GM12878 (cell line): ENCODE results near the gene HNRNPAB. TPM values are rescaled to one million over a fixed set of nuclear protein-coding genes. Genes with fewer than 3 reads are reported as not detected.

Experiments
- BACH1 ChIP-seq: fragments of 450-650 bp; IDR thresholded peaks from 2 replicates; pipeline ENCODE4 v1.6.1; 2017; ENCODE audit warnings: mild to moderate bottlenecking, borderline replicate concordance
- CBFB ChIP-seq: IDR thresholded peaks from 2 replicates; pipeline ENCODE4 v1.6.1; 2016; ENCODE audit warnings: antibody characterized with exemption, low read depth
- CHD4 ChIP-seq: fragments of 200-600 bp; sonication (generic); IDR thresholded peaks from 2 replicates; pipeline ENCODE4 v1.6.1; 2016; ENCODE audit warnings: mild to moderate bottlenecking
- CREB1 ChIP-seq: IDR thresholded peaks from 2 replicates; pipeline ENCODE4 v1.6.1; 2012; ENCODE audit warnings: low read depth, mild to moderate bottlenecking, inconsistent platforms
- CREM ChIP-seq: IDR thresholded peaks from 2 replicates; pipeline ENCODE4 v1.6.1; 2014; ENCODE audit warnings: antibody characterized with exemption, low read depth
- E2F8 ChIP-seq: fragments of 450-650 bp; IDR thresholded peaks from 2 replicates; pipeline ENCODE4 v1.6.1; 2018; ENCODE audit warnings: mild to moderate bottlenecking, low read depth, moderate library complexity; ENCODE audit not compliant: partially characterized antibody
- ETV6 ChIP-seq, 2 experiments: fragments of 450-650 bp in 1 of 2; IDR thresholded peaks in 1 of 2; conservative IDR thresholded peaks in 1 of 2; 2 replicates each; pipeline ENCODE4 v1.6.1; 2014; ENCODE audit warnings: antibody characterized with exemption in 1 of 2, borderline replicate concordance in 1 of 2, low read depth in 1 of 2, mild to moderate bottlenecking in 1 of 2, moderate library complexity in 1 of 2
- GATAD2B ChIP-seq: fragments of 450-650 bp; conservative IDR thresholded peaks from 2 replicates; pipeline ENCODE4 v1.6.1; 2017; ENCODE audit warnings: low read depth, mild to moderate bottlenecking, moderate library complexity
- HDGF ChIP-seq: fragments of 450-650 bp; IDR thresholded peaks from 2 replicates; pipeline ENCODE4 v1.6.1; 2016; ENCODE audit warnings: antibody characterized with exemption
- KDM1A ChIP-seq: fragments of 200-600 bp; sonication (generic); IDR thresholded peaks from 2 replicates; pipeline ENCODE4 v1.6.1; 2016; ENCODE audit warnings: borderline replicate concordance
- KLF5 ChIP-seq: fragments of 450-650 bp; IDR thresholded peaks from 2 replicates; pipeline ENCODE4 v1.6.1; 2014; ENCODE audit warnings: mild to moderate bottlenecking; ENCODE audit not compliant: partially characterized antibody
- MEF2A ChIP-seq: IDR thresholded peaks from 2 replicates; pipeline ENCODE4 v1.6.1; 2011; ENCODE audit warnings: low read depth, mild to moderate bottlenecking, low read length, moderate library complexity; ENCODE audit not compliant: insufficient read depth
- NR2F1 ChIP-seq: fragments of 450-650 bp; conservative IDR thresholded peaks from 2 replicates; pipeline ENCODE4 v1.6.1; 2017; ENCODE audit warnings: mild to moderate bottlenecking
- PAX8 ChIP-seq: fragments of 450-650 bp; IDR thresholded peaks from 2 replicates; pipeline ENCODE4 v1.6.1; 2017; ENCODE audit warnings: mild to moderate bottlenecking, moderate library complexity
- PML ChIP-seq: IDR thresholded peaks from 2 replicates; pipeline ENCODE4 v1.6.1; 2012; ENCODE audit warnings: low read length, inconsistent platforms
- POLR2A ChIP-seq: IDR thresholded peaks from 2 replicates; pipeline ENCODE4 v1.6.1; 2011; ENCODE audit warnings: low read depth, mild to moderate bottlenecking, low read length
- POLR2AphosphoS5 ChIP-seq: IDR thresholded peaks from 2 replicates; pipeline ENCODE4 v1.6.1; 2011; ENCODE audit warnings: mild to moderate bottlenecking, low read length, inconsistent platforms
- POU2F2 ChIP-seq: IDR thresholded peaks from 3 replicates; pipeline ENCODE4 v1.6.1; 2011; ENCODE audit warnings: low read depth, mild to moderate bottlenecking, low read length, borderline replicate concordance
- SMC3 ChIP-seq: IDR thresholded peaks from 2 replicates; pipeline ENCODE4 v1.6.1; 2011; ENCODE audit warnings: low read length, improper control_type of control experiment, borderline replicate concordance
- TBL1XR1 ChIP-seq: IDR thresholded peaks from 2 replicates; pipeline ENCODE4 v1.6.1; 2012; ENCODE audit warnings: low read depth, low read length, improper control_type of control experiment
- TCF7 ChIP-seq: IDR thresholded peaks from 2 replicates; pipeline ENCODE4 v1.6.1; 2014; ENCODE audit warnings: antibody characterized with exemption, borderline replicate concordance
- ZBTB4 ChIP-seq: fragments of 450-650 bp; formaldehyde crosslinking; IDR thresholded peaks from 2 replicates; pipeline ENCODE4 v1.4.0; 2022; ENCODE audit warnings: mild to moderate bottlenecking, moderate library complexity
- ZNF384 ChIP-seq: IDR thresholded peaks from 2 replicates; pipeline ENCODE4 v1.6.1; 2012; ENCODE audit warnings: low read depth, mild to moderate bottlenecking, low read length, improper control_type of control experiment, borderline replicate concordance
- ZNF622 ChIP-seq: fragments of 450-650 bp; IDR thresholded peaks from 2 replicates; pipeline ENCODE4 v1.6.1; 2017; ENCODE audit warnings: mild to moderate bottlenecking, inconsistent platforms
- polyA plus RNA-seq, 11 experiments: library from polyadenylated mRNA; depleted of rRNA in 4 of 11; unstranded in 6 of 11; stranded (reverse) in 5 of 11; fragments of >200 nt; fragmentation: Nextera tagmentation in 4 of 11; fragmentation: Illumina TruSeq in 1 of 11; extraction: Ambion mirVana in 4 of 11; extraction: Trizol in 1 of 11; gene quantifications; 1 replicate in 1 of 11; 2 replicates in 10 of 11; pipeline versions ENCODE4 v1.2.1 to v1.2.3, GENCODE V29; 2011 to 2016; ENCODE audit warnings: inconsistent platforms in 2 of 11, missing spikeins in 2 of 11, low read depth in 1 of 11
- total RNA-seq, 4 experiments: library from RNA; depleted of rRNA in 3 of 4; stranded (reverse); fragments of >200 nt in 3 of 4; fragmentation: Illumina TruSeq in 1 of 4; extraction: Trizol in 1 of 4; gene quantifications; 2 replicates each; pipeline versions ENCODE4 v1.2.1 to v1.2.3, GENCODE V29; 2013 to 2021
- TF ChIP-seq, protein P1 (sequence below): IDR thresholded peaks from 2 replicates; pipeline ENCODE4 v1.6.1; 2012; ENCODE audit warnings: low read depth, low read length, improper control_type of control experiment

The HNRNPAB gene
- total and polyA plus RNA-seq, 10 of the 15 experiments (the other 5 are each of a cell fraction or from before 2014, with no cell fraction given) = 42.3 to 330 (median 230) TPM

GRCh38 chr5:178163772-178164735 lies 40.3 kb upstream of the HNRNPAB start (continued):
- TF ChIP-seq KLF5 = peak; percentile 42
- TF ChIP-seq POU2F2 = peak; percentile 52; the same call in 1 of the 3 replicates
- peak; percentile 50; the same call in 1 of the 2 replicates for TF ChIP-seq BACH1
- no peak for TF ChIP-seq CHD4
- TF ChIP-seq CREB1 = no peak
- no peak for TF ChIP-seq PAX8
- TF ChIP-seq MEF2A = no peak
- TF ChIP-seq TBL1XR1 = no peak
- TF ChIP-seq GATAD2B = no peak
- no peak for TF ChIP-seq KDM1A
- TF ChIP-seq CBFB = no peak
- TF ChIP-seq ZNF622 = no peak
- TF ChIP-seq PML = no peak
- peak; percentile 56; the same call in 1 of the 2 replicates for TF ChIP-seq HDGF
- no peak for TF ChIP-seq ZBTB4 (CRISPR knock-in tag)
- no peak for TF ChIP-seq POLR2A
- 0 out of 2 replicates have a peak, but pooled peaks have one; percentile 17 for TF ChIP-seq NR2F1
- TF ChIP-seq TCF7 = no peak
- no peak for TF ChIP-seq POLR2AphosphoS5
- TF ChIP-seq ZNF384 = no peak
- peak; percentile 98 for TF ChIP-seq SMC3
- no peak for TF ChIP-seq E2F8
- no peak for TF ChIP-seq CREM
- TF ChIP-seq, protein P1, sequence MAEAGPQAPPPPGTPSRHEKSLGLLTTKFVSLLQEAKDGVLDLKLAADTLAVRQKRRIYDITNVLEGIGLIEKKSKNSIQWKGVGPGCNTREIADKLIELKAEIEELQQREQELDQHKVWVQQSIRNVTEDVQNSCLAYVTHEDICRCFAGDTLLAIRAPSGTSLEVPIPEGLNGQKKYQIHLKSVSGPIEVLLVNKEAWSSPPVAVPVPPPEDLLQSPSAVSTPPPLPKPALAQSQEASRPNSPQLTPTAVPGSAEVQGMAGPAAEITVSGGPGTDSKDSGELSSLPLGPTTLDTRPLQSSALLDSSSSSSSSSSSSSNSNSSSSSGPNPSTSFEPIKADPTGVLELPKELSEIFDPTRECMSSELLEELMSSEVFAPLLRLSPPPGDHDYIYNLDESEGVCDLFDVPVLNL = no peak
- no peak for TF ChIP-seq ETV6 (conservative IDR thresholded peaks at IDR 0.05 in 1 of 2, IDR thresholded peaks at IDR 0.05 in 1 of 2; ENCODE audit: borderline replicate concordance in 1 of 2, low read depth in 1 of 2)
